Measurements from ENCODE around the gene DNAJC30.
A peak's percentile ranks its signal among the peaks of the same experiment; 100 is the strongest.

DNAJC30 gene

DNA sequence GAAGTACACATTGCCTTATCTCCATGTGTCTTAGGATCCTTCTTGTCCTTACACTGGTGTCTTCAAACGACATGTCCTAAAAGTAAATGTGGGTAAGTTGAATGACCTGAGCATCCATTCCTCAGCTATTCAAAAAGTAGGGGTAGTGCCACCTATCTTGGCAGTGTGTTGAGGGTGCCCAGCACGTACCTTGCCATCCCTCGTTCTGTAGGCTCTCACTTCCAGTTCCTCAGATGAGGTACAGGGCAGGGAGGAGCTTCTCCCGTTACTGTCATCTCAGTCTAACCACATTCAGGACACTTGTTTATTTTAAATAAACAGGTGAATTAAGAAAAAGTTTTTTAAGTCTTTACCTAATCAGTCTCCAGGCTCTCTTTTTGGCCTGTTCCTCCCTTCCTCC, 13.1 kb upstream of the DNAJC30 start:
- H3K36me3 ChIP-seq (replicated peaks), result peaks cover 55% of the 10 kb centered on the region
- DNase-seq, result no peak
- H3K27ac ChIP-seq, result no peak overlapping the region
- no peak overlapping the region for H3K4me3 ChIP-seq (ENCODE audit: low read depth, low read length)
- TF ChIP-seq, protein P1, sequence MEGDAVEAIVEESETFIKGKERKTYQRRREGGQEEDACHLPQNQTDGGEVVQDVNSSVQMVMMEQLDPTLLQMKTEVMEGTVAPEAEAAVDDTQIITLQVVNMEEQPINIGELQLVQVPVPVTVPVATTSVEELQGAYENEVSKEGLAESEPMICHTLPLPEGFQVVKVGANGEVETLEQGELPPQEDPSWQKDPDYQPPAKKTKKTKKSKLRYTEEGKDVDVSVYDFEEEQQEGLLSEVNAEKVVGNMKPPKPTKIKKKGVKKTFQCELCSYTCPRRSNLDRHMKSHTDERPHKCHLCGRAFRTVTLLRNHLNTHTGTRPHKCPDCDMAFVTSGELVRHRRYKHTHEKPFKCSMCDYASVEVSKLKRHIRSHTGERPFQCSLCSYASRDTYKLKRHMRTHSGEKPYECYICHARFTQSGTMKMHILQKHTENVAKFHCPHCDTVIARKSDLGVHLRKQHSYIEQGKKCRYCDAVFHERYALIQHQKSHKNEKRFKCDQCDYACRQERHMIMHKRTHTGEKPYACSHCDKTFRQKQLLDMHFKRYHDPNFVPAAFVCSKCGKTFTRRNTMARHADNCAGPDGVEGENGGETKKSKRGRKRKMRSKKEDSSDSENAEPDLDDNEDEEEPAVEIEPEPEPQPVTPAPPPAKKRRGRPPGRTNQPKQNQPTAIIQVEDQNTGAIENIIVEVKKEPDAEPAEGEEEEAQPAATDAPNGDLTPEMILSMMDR (IDR thresholded peaks at IDR 0.05; ENCODE audit: low read depth, low read length, missing control alignments), result no peak
- no peaks in the 10 kb centered on the region for H3K27me3 ChIP-seq (replicated peaks)
- in situ Hi-C loops (cut with HindIII; ENCODE audit: low pct_ligation_motif_present, low sequenced_read_pairs), result no loop called here

DNA sequence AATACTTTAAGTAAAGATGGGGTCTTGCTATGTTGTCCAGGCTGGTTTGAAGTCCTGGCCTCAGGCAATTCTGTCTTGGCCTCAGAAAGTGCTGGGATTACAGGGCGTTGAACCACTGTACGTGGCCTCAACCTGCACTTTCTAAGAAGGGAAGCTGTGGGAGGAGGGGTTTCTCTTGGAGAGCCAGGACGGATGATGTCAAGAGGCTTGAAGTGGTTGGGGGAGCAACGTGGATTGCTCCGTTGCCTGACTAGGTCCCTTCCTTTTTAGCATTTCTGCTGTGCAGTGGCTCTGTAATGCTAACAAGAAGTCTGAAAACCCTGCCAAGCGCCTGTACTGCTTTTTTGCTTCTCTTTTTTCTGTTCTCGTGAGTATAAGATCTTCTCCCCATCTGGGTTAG, 7.4 kb upstream of the DNAJC30 start:
- no peak for DNase-seq
- in situ Hi-C loops (cut with HindIII; ENCODE audit: low pct_ligation_motif_present, low sequenced_read_pairs), result no loop called here

DNA sequence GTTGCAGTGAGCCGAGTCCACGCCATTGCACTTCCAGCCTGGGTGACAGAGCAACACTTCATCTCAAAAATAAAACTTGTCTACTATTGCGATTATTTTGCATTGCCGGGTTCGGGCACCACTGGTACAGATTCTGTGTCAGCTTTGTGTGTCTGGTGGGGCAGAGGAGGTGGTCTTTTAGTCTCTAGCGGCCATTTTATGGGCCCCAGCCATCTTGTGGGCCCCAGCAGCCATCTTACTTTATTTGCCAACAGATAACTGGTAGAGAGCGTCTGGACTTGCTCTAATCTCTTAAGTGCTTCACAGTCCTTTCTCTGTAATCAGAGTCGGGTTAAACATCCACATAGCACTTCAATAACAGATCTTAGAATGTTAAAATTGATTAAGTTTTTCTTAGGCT, 5.0 kb upstream of the DNAJC30 start:
- Histone ChIP-seq H3K4me3 (ENCODE audit: low read depth, low read length) (no peak overlapping the region), H3K36me3 (replicated peaks) (peaks cover 43% of the 10 kb centered on the region), H3K27ac (no peak overlapping the region), H3K27me3 (replicated peaks) (no peaks in the 10 kb centered on the region)
- TF ChIP-seq, protein P1 (IDR thresholded peaks at IDR 0.05; ENCODE audit: low read depth, low read length, missing control alignments), result no peak
- DNase-seq, result no peak
- in situ Hi-C loops (cut with HindIII; ENCODE audit: low pct_ligation_motif_present, low sequenced_read_pairs), result no loop called here

More for the DNA sequence above, 7.4 kb upstream of the DNAJC30 start:
- no peaks in the 10 kb centered on the region for H3K27me3 ChIP-seq (replicated peaks)
- H3K36me3 ChIP-seq (replicated peaks), result peaks cover 53% of the 10 kb centered on the region
- TF ChIP-seq, protein P1 (IDR thresholded peaks at IDR 0.05; ENCODE audit: low read depth, low read length, missing control alignments), result no peak
- H3K4me3 ChIP-seq (ENCODE audit: low read depth, low read length), result no peak overlapping the region
- no peak overlapping the region for H3K27ac ChIP-seq

DNA sequence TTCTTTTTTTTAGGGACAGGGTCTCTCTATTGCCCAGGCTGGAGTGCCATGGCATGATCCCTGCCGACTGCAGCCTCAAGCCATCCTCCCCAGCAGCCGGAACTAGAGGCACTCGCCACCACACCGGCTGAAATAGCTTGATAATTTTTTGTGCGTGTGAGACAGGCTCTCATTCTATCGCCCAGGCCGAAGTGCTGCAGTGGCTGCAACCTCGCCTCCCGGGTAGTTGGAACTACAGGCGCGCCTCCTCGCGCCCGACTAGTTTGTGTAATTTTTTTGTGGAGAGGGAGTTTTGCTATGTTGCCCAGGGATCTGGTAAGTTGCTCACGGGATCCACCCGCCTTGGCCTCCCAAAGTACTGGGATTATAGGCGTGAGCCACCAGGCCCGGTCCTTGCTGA, 2.1 kb upstream of the DNAJC30 start:
- TF ChIP-seq, protein P1 (IDR thresholded peaks at IDR 0.05; ENCODE audit: low read depth, low read length, missing control alignments), result no peak
- Histone ChIP-seq H3K36me3 (replicated peaks) (peaks cover 34% of the 10 kb centered on the region), H3K4me3 (ENCODE audit: low read depth, low read length) (no peak overlapping the region), H3K27ac (no peak overlapping the region), H3K27me3 (replicated peaks) (no peaks in the 10 kb centered on the region)
- in situ Hi-C loops (cut with HindIII; ENCODE audit: low pct_ligation_motif_present, low sequenced_read_pairs), result no loop called here
- DNase-seq, result no peak

DNA sequence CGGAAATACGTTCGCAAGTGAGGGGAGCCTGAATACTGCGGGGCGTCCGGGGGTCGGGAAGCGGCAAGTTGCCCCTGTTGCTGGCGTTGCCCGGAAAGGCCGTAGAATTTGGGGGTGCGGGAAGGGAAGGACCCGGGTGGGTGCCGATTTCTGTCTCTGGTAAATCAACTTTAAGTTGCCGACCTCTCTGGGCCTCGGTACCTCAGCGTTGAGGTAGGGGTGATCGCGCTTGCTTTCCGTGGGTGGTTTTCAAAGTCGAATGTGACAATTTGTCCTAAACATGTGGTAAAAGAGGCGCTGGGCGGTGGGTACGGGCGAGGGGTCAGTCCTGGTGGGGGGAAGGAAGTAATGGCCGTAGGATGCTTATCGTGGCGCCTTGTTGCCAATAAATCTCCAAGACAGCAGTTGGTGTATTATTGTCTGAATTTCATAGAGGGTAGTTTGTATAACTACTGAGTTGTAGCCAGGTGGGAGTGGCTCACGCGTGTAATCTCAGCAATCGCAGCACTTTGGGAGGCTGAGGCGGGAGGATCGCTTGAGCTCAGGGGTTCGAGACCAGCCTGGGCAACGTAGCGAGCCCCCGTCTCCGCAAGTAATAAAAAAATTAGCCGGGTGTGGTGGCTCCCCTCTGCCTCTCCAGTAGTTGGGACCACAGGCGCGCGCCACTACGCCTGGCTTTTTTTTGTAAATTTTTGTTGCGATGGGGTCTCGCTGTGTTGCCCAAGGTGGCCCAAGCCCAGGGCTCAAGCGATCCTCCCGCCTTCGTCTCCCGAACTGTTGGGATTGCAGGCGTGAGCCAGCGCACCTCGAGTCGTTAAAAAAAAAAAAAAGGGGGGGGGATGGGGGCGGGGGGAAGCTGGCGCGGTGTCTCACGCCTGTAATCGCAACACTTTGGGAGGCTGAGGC, 788 bp upstream of the DNAJC30 start:
- H3K36me3 ChIP-seq (replicated peaks), result peaks cover 23% of the 10 kb centered on the region
- no peak for DNase-seq
- peak overlapping the region; percentile 95 for H3K4me3 ChIP-seq (ENCODE audit: low read depth, low read length)

More for the DNA sequence above, 788 bp upstream of the DNAJC30 start:
- in situ Hi-C loops (cut with HindIII; ENCODE audit: low pct_ligation_motif_present, low sequenced_read_pairs), result no loop called here
- Histone ChIP-seq H3K27me3 (replicated peaks) (no peaks in the 10 kb centered on the region), H3K27ac (peak overlapping the region; percentile 94)
- TF ChIP-seq, protein P1 (IDR thresholded peaks at IDR 0.05; ENCODE audit: low read depth, low read length, missing control alignments), result no peak

Data from brain microvascular endothelial cell (primary cell).